GM23338 (cell line): ENCODE measurements around the gene JOSD1. TPM values are rescaled to one million over a fixed set of nuclear protein-coding genes. Genes with fewer than 3 reads are reported as not detected.
A peak's percentile ranks its signal among the peaks of the same experiment; 100 is the strongest.

Experiments
- ATAC-seq: fragments of 200-7000 bp; cut with Tn5 transposase; 3 replicates; pipeline ENCODE4 v1.9.1; 2020
- DNase-seq: peaks from one replicate; pipeline ENCODE4 v3.0.0-alpha.2; 2015; ENCODE audit warnings: low spot score
- H2AFZ ChIP-seq: fragments of 200-600 bp; sonication (generic); 2 replicates; pipeline ENCODE4 v1.8.0; 2016; ENCODE audit warnings: antibody characterized with exemption, mild to moderate bottlenecking, moderate library complexity
- H3F3A ChIP-seq: fragments of 200-600 bp; sonication (generic); replicated peaks from 2 replicates; pipeline ENCODE4 v1.8.0; 2017; ENCODE audit warnings: antibody characterized with exemption, mixed run types, low read depth
- H3K27ac ChIP-seq: fragments of 200-600 bp; sonication (generic); 2 replicates; pipeline ENCODE4 v1.6.1; 2016; ENCODE audit warnings: low read depth
- H3K27me3 ChIP-seq: fragments of 200-600 bp; sonication (generic); 2 replicates; pipeline ENCODE4 v1.8.0; 2016; ENCODE audit warnings: mild to moderate bottlenecking, mixed run types, moderate library complexity; ENCODE audit not compliant: insufficient read depth
- H3K36me3 ChIP-seq: fragments of 200-600 bp; sonication (generic); 2 replicates; pipeline ENCODE4 v1.8.0; 2016; ENCODE audit warnings: mild to moderate bottlenecking; ENCODE audit not compliant: insufficient read depth
- H3K4me1 ChIP-seq: fragments of 200-600 bp; sonication (generic); 2 replicates; pipeline ENCODE4 v1.8.0; 2016; ENCODE audit warnings: mild to moderate bottlenecking, moderate library complexity; ENCODE audit not compliant: insufficient read depth
- H3K4me2 ChIP-seq: fragments of 200-600 bp; sonication (generic); 2 replicates; pipeline ENCODE4 v1.7.1; 2017; ENCODE audit warnings: mixed run types
- H3K4me3 ChIP-seq: fragments of 200-600 bp; sonication (generic); 2 replicates; pipeline ENCODE4 v1.6.1; 2016; ENCODE audit warnings: mixed run types
- H3K79me2 ChIP-seq: fragments of 200-600 bp; sonication (generic); replicated peaks from 2 replicates; pipeline ENCODE4 v1.8.0; 2017; ENCODE audit warnings: mild to moderate bottlenecking; ENCODE audit not compliant: insufficient read depth
- H3K9me2 ChIP-seq: fragments of 200-600 bp; sonication (generic); 2 replicates; pipeline ENCODE4 v1.8.0; 2017; ENCODE audit not compliant: insufficient read depth
- H4K20me1 ChIP-seq: fragments of 200-600 bp; sonication (generic); replicated peaks from 2 replicates; pipeline ENCODE4 v1.8.0; 2017; ENCODE audit warnings: mild to moderate bottlenecking; ENCODE audit not compliant: insufficient read depth
- H3K27ac Mint-ChIP-seq: 2 replicates; pipeline ENCODE4 v1.8.0; 2020; ENCODE audit warnings: inconsistent platforms, mild to moderate bottlenecking, moderate library complexity, mixed read lengths
- H3K27me3 Mint-ChIP-seq: 3 replicates; pipeline ENCODE4 v1.8.0; 2022; ENCODE audit warnings: low read depth, mild to moderate bottlenecking, moderate library complexity, mixed read lengths, inconsistent platforms; ENCODE audit not compliant: insufficient read depth, poor library complexity
- H3K36me3 Mint-ChIP-seq: 3 replicates; pipeline ENCODE4 v1.8.0; 2021; ENCODE audit warnings: low read depth, mild to moderate bottlenecking, inconsistent platforms, moderate library complexity, mixed read lengths
- H3K4me1 Mint-ChIP-seq: 3 replicates; pipeline ENCODE4 v1.8.0; 2020; ENCODE audit warnings: mild to moderate bottlenecking, inconsistent platforms, mixed read lengths
- H3K4me3 Mint-ChIP-seq: 3 replicates; pipeline ENCODE4 v1.8.0; 2021; ENCODE audit warnings: moderate library complexity, mild to moderate bottlenecking, inconsistent platforms, mixed read lengths
- H3K9me3 Mint-ChIP-seq: 3 replicates; pipeline ENCODE4 v1.8.0; 2020; ENCODE audit warnings: moderate library complexity, mild to moderate bottlenecking, inconsistent platforms, mixed read lengths
- ETS1 ChIP-seq: IDR thresholded peaks from 2 replicates; pipeline ENCODE4 v1.6.1; 2016; ENCODE audit warnings: antibody characterized with exemption
- EZH2 ChIP-seq: fragments of 200-600 bp; sonication (generic); IDR thresholded peaks from one replicate; pipeline ENCODE4 v1.8.0; 2017; ENCODE audit warnings: antibody characterized with exemption, mild to moderate bottlenecking, low read depth; ENCODE audit not compliant: unreplicated experiment
- EZH2phosphoT487 ChIP-seq: fragments of 200-600 bp; sonication (generic); IDR thresholded peaks from one replicate; pipeline ENCODE4 v1.8.1; 2018; ENCODE audit warnings: antibody characterized with exemption; ENCODE audit not compliant: unreplicated experiment
- POLR2AphosphoS5 ChIP-seq: IDR thresholded peaks from 2 replicates; pipeline ENCODE4 v1.6.1; 2016; ENCODE audit warnings: antibody characterized with exemption, low read depth
- REST ChIP-seq: IDR thresholded peaks from one replicate; pipeline ENCODE4 v1.6.1; 2018; ENCODE audit warnings: antibody characterized with exemption; ENCODE audit not compliant: unreplicated experiment
- ZNF114 ChIP-seq: fragments of 250-450 bp; sonication (Bioruptor Pico); IDR thresholded peaks from 2 replicates; pipeline ENCODE4 v1.5.0; 2020; ENCODE audit warnings: mild to moderate bottlenecking, moderate library complexity
- ZNF331 ChIP-seq: fragments of 250-450 bp; sonication (Bioruptor Pico); IDR thresholded peaks from 2 replicates; pipeline ENCODE4 v1.5.0; 2020; ENCODE audit warnings: low read depth, mild to moderate bottlenecking, moderate library complexity
- ZNF462 ChIP-seq: fragments of 250-450 bp; sonication (Bioruptor Pico); IDR thresholded peaks from 2 replicates; pipeline ENCODE4 v1.5.0; 2020; ENCODE audit warnings: mild to moderate bottlenecking, moderate library complexity
- polyA plus RNA-seq: library from polyadenylated mRNA; unstranded; fragments of >200 nt; fragmentation: Nextera tagmentation; extraction: Ambion mirVana; gene quantifications from 2 replicates; pipeline ENCODE4 v1.2.1, GENCODE V29; 2016
- total RNA-seq: library from RNA; depleted of rRNA; stranded (reverse); fragments of >200 nt; shearing (Covaris generic); gene quantifications from 2 replicates; pipeline ENCODE4 v1.2.3, GENCODE V29; 2014

Gene JOSD1
- total and polyA plus RNA-seq, 2 experiments from 2014 or later = 4.6 to 19.7 TPM

GRCh38 chr22:38706901-38707195, 6.1 kb upstream of the JOSD1 start:
- Histone ChIP-seq H3F3A (no peaks in the 10 kb centered on the region), H3K9me2 (no peaks in the 10 kb centered on the region), H3K4me2 (peak overlapping the region; percentile 91), H3K27me3 (no peaks in the 10 kb centered on the region), H3K4me3 (peak overlapping the region; percentile 83), H3K36me3 (peaks cover 7% of the 10 kb centered on the region; the same call in 1 of the 2 replicates), H2AFZ (no peak overlapping the region), H3K4me1 (peaks cover 39% of the 10 kb centered on the region), H3K27ac (no peak overlapping the region), H3K79me2 (peaks cover 56% of the 10 kb centered on the region), H4K20me1 (peaks cover 41% of the 10 kb centered on the region)
- TF ChIP-seq ZNF331 (CRISPR knock-in tag) (no peak), ZNF114 (CRISPR knock-in tag) (no peak)
- DNase-seq (no peak), ATAC-seq (no peak)
- Mint-ChIP-seq H3K36me3 (peaks cover 11% of the 10 kb centered on the region), H3K27ac (0 out of 2 replicates have a peak overlapping the region, but pooled peaks have one; percentile 48), H3K4me3 (peak overlapping the region; percentile 90), H3K4me1 (peaks cover 54% of the 10 kb centered on the region), H3K9me3 (no peaks in the 10 kb centered on the region), H3K27me3 (peaks cover 12% of the 10 kb centered on the region)

- peaks cover 11% of the 10 kb centered on the region for H3K36me3 Mint-ChIP-seq
- peaks cover 3% of the 10 kb centered on the region; the same call in 1 of the 2 replicates for H3F3A ChIP-seq
- H3K4me1 ChIP-seq = peaks cover 36% of the 10 kb centered on the region
- ATAC-seq (peak; percentile 8), DNase-seq (peak; percentile 38)
- H3K4me3 ChIP-seq = peak overlapping the region; percentile 83
- H3K27ac ChIP-seq = no peak overlapping the region
- H2AFZ ChIP-seq = no peak overlapping the region
- H3K4me3 Mint-ChIP-seq = peak overlapping the region; percentile 90
- peak overlapping the region; percentile 91 for H3K4me2 ChIP-seq
- peaks cover 54% of the 10 kb centered on the region for H3K4me1 Mint-ChIP-seq
- H3K79me2 ChIP-seq = peaks cover 51% of the 10 kb centered on the region
- H3K27me3 Mint-ChIP-seq = peaks cover 17% of the 10 kb centered on the region
- H3K9me3 Mint-ChIP-seq = no peaks in the 10 kb centered on the region
- no peaks in the 10 kb centered on the region for H3K9me2 ChIP-seq
- H3K36me3 ChIP-seq = peaks cover 4% of the 10 kb centered on the region; the same call in 1 of the 2 replicates
- H4K20me1 ChIP-seq = peaks cover 36% of the 10 kb centered on the region
- H3K27ac Mint-ChIP-seq = 0 out of 2 replicates have a peak overlapping the region, but pooled peaks have one; percentile 48
- H3K27me3 ChIP-seq = no peaks in the 10 kb centered on the region
- TF ChIP-seq ZNF331 (CRISPR knock-in tag) (no peak), REST (no peak), ZNF462 (CRISPR knock-in tag) (no peak), ETS1 (no peak), EZH2phosphoT487 (no peak), POLR2AphosphoS5 (no peak), EZH2 (no peak)
Measured at GRCh38 chr22:38706101-38706900, 5.6 kb upstream of the JOSD1 start.
